Uterus (tissue), 2 donors: ENCODE measurements around the gene IRX4.

ENCODE experiments used
- POLR2A ChIP-seq, 2 donors: fragments of 450-650 bp; IDR thresholded peaks; one replicate each; pipeline ENCODE4 v1.6.1; 2016; ENCODE audit warnings: antibody characterized with exemption in 2 of 2, mild to moderate bottlenecking in 1 of 2, moderate library complexity in 1 of 2
- TF ChIP-seq, protein P1 (sequence below), 4 experiments: fragments of 200-600 bp in 2 of 4; fragments of 450-650 bp in 2 of 4; sonication (generic) in 2 of 4; IDR thresholded peaks; one replicate each; pipeline ENCODE4 v1.5.1; 2016 to 2019; ENCODE audit warnings: antibody characterized with exemption in 4 of 4, mild to moderate bottlenecking in 2 of 4, moderate library complexity in 1 of 4

GRCh38 chr5:1864896-1865440 lies 17.8 kb downstream of the IRX4 start:
- TF ChIP-seq, protein P1, sequence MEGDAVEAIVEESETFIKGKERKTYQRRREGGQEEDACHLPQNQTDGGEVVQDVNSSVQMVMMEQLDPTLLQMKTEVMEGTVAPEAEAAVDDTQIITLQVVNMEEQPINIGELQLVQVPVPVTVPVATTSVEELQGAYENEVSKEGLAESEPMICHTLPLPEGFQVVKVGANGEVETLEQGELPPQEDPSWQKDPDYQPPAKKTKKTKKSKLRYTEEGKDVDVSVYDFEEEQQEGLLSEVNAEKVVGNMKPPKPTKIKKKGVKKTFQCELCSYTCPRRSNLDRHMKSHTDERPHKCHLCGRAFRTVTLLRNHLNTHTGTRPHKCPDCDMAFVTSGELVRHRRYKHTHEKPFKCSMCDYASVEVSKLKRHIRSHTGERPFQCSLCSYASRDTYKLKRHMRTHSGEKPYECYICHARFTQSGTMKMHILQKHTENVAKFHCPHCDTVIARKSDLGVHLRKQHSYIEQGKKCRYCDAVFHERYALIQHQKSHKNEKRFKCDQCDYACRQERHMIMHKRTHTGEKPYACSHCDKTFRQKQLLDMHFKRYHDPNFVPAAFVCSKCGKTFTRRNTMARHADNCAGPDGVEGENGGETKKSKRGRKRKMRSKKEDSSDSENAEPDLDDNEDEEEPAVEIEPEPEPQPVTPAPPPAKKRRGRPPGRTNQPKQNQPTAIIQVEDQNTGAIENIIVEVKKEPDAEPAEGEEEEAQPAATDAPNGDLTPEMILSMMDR (IDR thresholded peaks at IDR 0.05) = no peak
- no peak for TF ChIP-seq POLR2A (IDR thresholded peaks at IDR 0.05)
